A549 (cell line): ENCODE data around the gene ZNF827. TPM values are rescaled to one million over a fixed set of nuclear protein-coding genes. Genes with fewer than 3 reads are reported as not detected.

Experiments
- ATAC-seq, 2 experiments: fragments of 200-7000 bp in 1 of 2; fragments of >200 bp in 1 of 2; cut with Nextera tagmentation in 1 of 2; cut with Tn5 transposase in 1 of 2; 3 replicates each; pipeline versions ENCODE4 v1.8.0 to v1.9.1; 2018 to 2020; ENCODE audit warnings: mild to moderate bottlenecking in 1 of 2, moderate library complexity in 1 of 2
- CTCF ChIA-PET: fragments of 300-600 bp; sonication (Branson Sonifier 250); formaldehyde crosslinking; extraction: SDS; loops from one replicate; lab custom pipeline; 2021; ENCODE audit warnings: antibody characterized with exemption, inconsistent platforms; lab: Yijun Ruan, JAX
- POLR2A ChIA-PET: fragments of 350-600 bp; formaldehyde crosslinking; extraction: SDS; loops from one replicate; lab custom pipeline; 2021; ENCODE audit warnings: antibody characterized with exemption, inconsistent platforms; lab: Yijun Ruan, JAX
- DNase-seq, 2 experiments: peaks; one replicate each; pipeline versions ENCODE4 v3.0.0 to v3.0.0-alpha.2; 2011 to 2016; ENCODE audit warnings: low read depth in 1 of 2, low spot score in 1 of 2
- FAIRE-seq: peaks from 2 replicates; lab custom pipeline; 2011; peaks lifted over from hg19 to GRCh38; lab: Jason Lieb, UNC
- H3K27ac ChIP-seq, 2 experiments: fragments of >200 bp; sonication (Bioruptor Twin); formaldehyde crosslinking; 3 replicates each; pipeline ENCODE4 v1.5.1; 2016 to 2017
- H3K4me1 ChIP-seq: fragments of >200 bp; sonication (Bioruptor Twin); formaldehyde crosslinking; 3 replicates; pipeline ENCODE4 v1.6.1; 2016
- H3K4me2 ChIP-seq: fragments of >200 bp; sonication (Bioruptor Twin); formaldehyde crosslinking; 3 replicates; pipeline ENCODE4 v1.6.1; 2016
- H3K4me3 ChIP-seq: fragments of >200 bp; sonication (Bioruptor Twin); formaldehyde crosslinking; 3 replicates; pipeline ENCODE4 v1.5.1; 2016
- H3K9me3 ChIP-seq: fragments of >200 bp; sonication (Bioruptor Twin); formaldehyde crosslinking; 3 replicates; pipeline ENCODE4 v1.6.1; 2016
- BHLHE40 ChIP-seq: IDR thresholded peaks from 2 replicates; pipeline ENCODE4 v1.6.1; 2012; ENCODE audit warnings: low read depth, low read length, inconsistent platforms
- CBX2 ChIP-seq: fragments of 200-600 bp; sonication (generic); IDR thresholded peaks from 2 replicates; pipeline ENCODE4 v1.6.1; 2016; ENCODE audit warnings: low read depth, mild to moderate bottlenecking, borderline replicate concordance
- CBX8 ChIP-seq: fragments of 200-600 bp; sonication (generic); IDR thresholded peaks from 2 replicates; pipeline ENCODE4 v1.6.1; 2016
- EHF ChIP-seq: fragments of 250-450 bp; sonication (Bioruptor Pico); IDR thresholded peaks from 2 replicates; pipeline ENCODE4 v1.5.0; 2020; ENCODE audit warnings: mild to moderate bottlenecking
- EHMT2 ChIP-seq: fragments of 200-600 bp; sonication (generic); IDR thresholded peaks from 2 replicates; pipeline ENCODE4 v1.6.1; 2016; ENCODE audit warnings: antibody characterized with exemption, low read depth, mild to moderate bottlenecking, moderate library complexity
- EP300 ChIP-seq, 2 experiments: fragments of >200 bp; sonication (Bioruptor Twin); formaldehyde crosslinking; IDR thresholded peaks; 2 replicates in 1 of 2; 3 replicates in 1 of 2; pipeline ENCODE4 v1.6.1; 2016 to 2017
- ESRRA ChIP-seq: fragments of 150-350 bp; IDR thresholded peaks from 2 replicates; pipeline ENCODE4 v1.6.1; 2014; ENCODE audit warnings: mild to moderate bottlenecking, low read length, borderline replicate concordance
- FOSB ChIP-seq: fragments of 250-450 bp; sonication (Bioruptor Pico); IDR thresholded peaks from 2 replicates; pipeline ENCODE4 v1.5.0; 2020; ENCODE audit warnings: mild to moderate bottlenecking, moderate library complexity
- FOXS1 ChIP-seq: fragments of 250-450 bp; sonication (Bioruptor Pico); IDR thresholded peaks from 2 replicates; pipeline ENCODE4 v1.5.0; 2020; ENCODE audit warnings: mild to moderate bottlenecking, moderate library complexity
- GATA3 ChIP-seq: IDR thresholded peaks from 2 replicates; pipeline ENCODE4 v1.6.1; 2012; ENCODE audit warnings: borderline replicate concordance
- HDAC2 ChIP-seq: fragments of 200-600 bp; sonication (generic); IDR thresholded peaks from 2 replicates; pipeline ENCODE4 v1.6.1; 2016
- HEYL ChIP-seq: fragments of 250-450 bp; sonication (Bioruptor Pico); IDR thresholded peaks from 2 replicates; pipeline ENCODE4 v1.8.0; 2021; ENCODE audit warnings: mild to moderate bottlenecking, moderate library complexity
- HOXA7 ChIP-seq: fragments of 250-450 bp; sonication (Bioruptor Pico); IDR thresholded peaks from 2 replicates; pipeline ENCODE4 v1.5.0; 2020; ENCODE audit warnings: mild to moderate bottlenecking, moderate library complexity
- HOXB5 ChIP-seq: fragments of 250-450 bp; sonication (Bioruptor Pico); IDR thresholded peaks from 2 replicates; pipeline ENCODE4 v1.5.0; 2020; ENCODE audit warnings: mild to moderate bottlenecking, moderate library complexity
- JUNB ChIP-seq: fragments of >200 bp; sonication (Bioruptor Twin); formaldehyde crosslinking; IDR thresholded peaks from 2 replicates; pipeline ENCODE4 v1.6.1; 2016
- KDM5A ChIP-seq: fragments of 200-600 bp; sonication (generic); IDR thresholded peaks from 2 replicates; pipeline ENCODE4 v1.6.1; 2016; ENCODE audit warnings: antibody characterized with exemption, mild to moderate bottlenecking
- MAX ChIP-seq: IDR thresholded peaks from 2 replicates; pipeline ENCODE4 v1.6.1; 2012
- MAZ ChIP-seq: fragments of 150-350 bp; IDR thresholded peaks from 2 replicates; pipeline ENCODE4 v1.6.1; 2014; ENCODE audit warnings: antibody characterized with exemption, low read depth, low read length, borderline replicate concordance
- MYC ChIP-seq: IDR thresholded peaks from 2 replicates; pipeline ENCODE4 v1.6.1; 2012; ENCODE audit warnings: mild to moderate bottlenecking, inconsistent platforms, low read length, improper control_type of control experiment, borderline replicate concordance
- NFE2L2 ChIP-seq: fragments of 150-350 bp; conservative IDR thresholded peaks from 2 replicates; pipeline ENCODE4 v1.6.1; 2014; ENCODE audit warnings: low read length
- NPAS2 ChIP-seq: fragments of 250-450 bp; sonication (Bioruptor Pico); IDR thresholded peaks from 2 replicates; pipeline ENCODE4 v1.8.0; 2022; ENCODE audit warnings: mild to moderate bottlenecking, moderate library complexity, borderline replicate concordance
- PBX3 ChIP-seq: IDR thresholded peaks from 2 replicates; pipeline ENCODE4 v1.6.1; 2012
- PHF8 ChIP-seq: fragments of 200-600 bp; sonication (generic); IDR thresholded peaks from 2 replicates; pipeline ENCODE4 v1.6.1; 2016; ENCODE audit warnings: low read depth, mild to moderate bottlenecking, antibody characterized with exemption, moderate library complexity, borderline replicate concordance
- POLR2A ChIP-seq: IDR thresholded peaks from 2 replicates; pipeline ENCODE4 v1.6.1; 2012; ENCODE audit warnings: mild to moderate bottlenecking, low read length
- RAD21 ChIP-seq, 2 experiments: fragments of >200 bp in 1 of 2; sonication (Bioruptor Twin) in 1 of 2; formaldehyde crosslinking in 1 of 2; IDR thresholded peaks in 1 of 2; conservative IDR thresholded peaks in 1 of 2; 2 replicates in 1 of 2; 3 replicates in 1 of 2; pipeline ENCODE4 v1.6.1; 2012 to 2018; ENCODE audit warnings: inconsistent platforms in 1 of 2
- RFX5 ChIP-seq: fragments of 450-650 bp; IDR thresholded peaks from 2 replicates; pipeline ENCODE4 v1.7.1; 2014; ENCODE audit warnings: antibody characterized with exemption, mild to moderate bottlenecking, moderate library complexity
- RNF2 ChIP-seq: fragments of 200-600 bp; sonication (generic); IDR thresholded peaks from 2 replicates; pipeline ENCODE4 v1.6.1; 2016; ENCODE audit warnings: low read depth, mild to moderate bottlenecking, antibody characterized with exemption, moderate library complexity, borderline replicate concordance
- SMC3 ChIP-seq: fragments of >200 bp; sonication (Bioruptor Twin); formaldehyde crosslinking; IDR thresholded peaks from 3 replicates; pipeline ENCODE4 v1.6.1; 2018; ENCODE audit warnings: inconsistent platforms
- SREBF2 ChIP-seq: fragments of 450-650 bp; IDR thresholded peaks from 2 replicates; pipeline ENCODE4 v1.6.1; 2014; ENCODE audit warnings: mild to moderate bottlenecking, moderate library complexity
- ZC3H11A ChIP-seq: fragments of 450-650 bp; IDR thresholded peaks from 2 replicates; pipeline ENCODE4 v1.6.1; 2014; ENCODE audit warnings: antibody characterized with exemption, mild to moderate bottlenecking
- ZFP36 ChIP-seq: fragments of 450-650 bp; IDR thresholded peaks from 2 replicates; pipeline ENCODE4 v1.6.1; 2014; ENCODE audit warnings: borderline replicate concordance; ENCODE audit not compliant: partially characterized antibody
- ZSCAN20 ChIP-seq: fragments of 250-450 bp; sonication (Bioruptor Pico); IDR thresholded peaks from 2 replicates; pipeline ENCODE4 v1.8.0; 2022; ENCODE audit warnings: mild to moderate bottlenecking, moderate library complexity
- WGBS: methylation state at CpG from one replicate; pipeline ENCODE4 v1.1.6; 2017; ENCODE audit errors: missing lambda C conversion rate; 5-methylcytosine and 5-hydroxymethylcytosine counted together
- polyA plus RNA-seq, 4 experiments: library from polyadenylated mRNA; depleted of rRNA in 3 of 4; stranded (reverse); fragments of >200 nt; fragmentation: RNase III in 1 of 4; extraction: RNeasy Plus Mini Kit Qiagen cat#74134 plus additional on column Dnase treatment in 1 of 4; gene quantifications; 2 replicates in 3 of 4; 3 replicates in 1 of 4; pipeline ENCODE4 v1.2.3, GENCODE V29; 2011 to 2017
- TF ChIP-seq, protein P1 (sequence below): fragments of >200 bp; sonication (Bioruptor Twin); formaldehyde crosslinking; IDR thresholded peaks from 2 replicates; pipeline ENCODE4 v1.6.1; 2016
- TF ChIP-seq, protein P2 (sequence below): fragments of 150-350 bp; IDR thresholded peaks from 2 replicates; pipeline ENCODE4 v1.6.1; 2014; ENCODE audit warnings: low read depth, mild to moderate bottlenecking, low read length

ZNF827 gene
- polyA plus RNA-seq, 2 of the 4 experiments (the other 2 are of a cell fraction) = 3.8 to 4.2 TPM

- CTCF ChIA-PET = no interaction called here
- FAIRE-seq = no peak
- POLR2A ChIA-PET = no interaction called here
Observed at GRCh38 chr4:145786830-145787229, 151.8 kb downstream of the ZNF827 start.

DNA sequence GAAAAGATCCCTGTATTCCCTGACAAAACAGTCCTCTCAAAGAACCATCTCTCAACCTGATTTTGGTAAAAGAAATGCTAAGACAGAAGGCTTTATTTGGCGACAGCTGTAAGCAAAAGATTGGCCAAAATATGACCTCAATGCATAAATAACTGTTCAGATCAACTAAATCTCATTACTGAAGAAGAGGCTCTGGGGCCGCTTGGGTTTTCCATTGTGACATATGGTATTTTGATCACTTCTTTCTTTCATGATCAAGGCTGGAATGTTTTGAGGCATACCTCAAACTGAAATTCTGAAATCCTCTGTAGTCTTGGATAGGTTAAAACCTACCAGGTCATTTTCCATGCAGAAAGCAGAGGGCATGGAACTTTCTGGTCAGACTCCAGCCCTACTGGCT is 152.4 kb downstream of the ZNF827 start:
- FAIRE-seq = no peak

More at GRCh38 chr4:145786830-145787229, 151.8 kb downstream of the ZNF827 start:
- Histone ChIP-seq H3K4me2 (no peak overlapping the region), H3K27ac (no peak overlapping the region)
- no peak for TF ChIP-seq EHMT2
- no peak for TF ChIP-seq HOXA7 (CRISPR knock-in tag)
- no peak for TF ChIP-seq SREBF2
- TF ChIP-seq ZSCAN20 (CRISPR knock-in tag) = no peak
- TF ChIP-seq CBX8 = no peak
- TF ChIP-seq, protein P1, sequence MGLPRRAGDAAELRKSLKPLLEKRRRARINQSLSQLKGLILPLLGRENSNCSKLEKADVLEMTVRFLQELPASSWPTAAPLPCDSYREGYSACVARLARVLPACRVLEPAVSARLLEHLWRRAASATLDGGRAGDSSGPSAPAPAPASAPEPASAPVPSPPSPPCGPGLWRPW = no peak
- TF ChIP-seq RFX5 = no peak
- no peak for TF ChIP-seq MYC
- no peak for TF ChIP-seq CBX2
- TF ChIP-seq, all 56 proteins: peak for 0
- Histone ChIP-seq H3K9me3 (no peaks in the 10 kb centered on the region), H3K4me1 (no peaks in the 10 kb centered on the region), H3K4me3 (no peak overlapping the region)
- ATAC-seq (no peak), DNase-seq (no peak)
- WGBS = 98% methylated on average over 5 of the region's 5 CpGs

GRCh38 chr4:145785391-145786008 is 153.1 kb downstream of the ZNF827 start:
- 18% methylated on average over 2 of the region's 2 CpGs for WGBS
- DNase-seq (no peak), FAIRE-seq (no peak), ATAC-seq (no peak)
- H3K4me3 ChIP-seq = no peak overlapping the region
- POLR2A ChIA-PET = no interaction called here
- no peak overlapping the region for H3K27ac ChIP-seq
- CTCF ChIA-PET = no interaction called here
- no peaks in the 10 kb centered on the region for H3K4me1 ChIP-seq
- no peaks in the 10 kb centered on the region for H3K9me3 ChIP-seq
- no peak overlapping the region for H3K4me2 ChIP-seq
- no peak for TF ChIP-seq NPAS2 (CRISPR knock-in tag)
- TF ChIP-seq POLR2A = no peak
- no peak for TF ChIP-seq EHMT2
- no peak for TF ChIP-seq FOXS1 (CRISPR knock-in tag)
- no peak for TF ChIP-seq MAZ
- TF ChIP-seq FOSB (CRISPR knock-in tag) = no peak
- no peak for TF ChIP-seq HEYL (CRISPR knock-in tag)
- no peak for TF ChIP-seq NFE2L2
- TF ChIP-seq ZFP36 = no peak
- TF ChIP-seq, protein P2, sequence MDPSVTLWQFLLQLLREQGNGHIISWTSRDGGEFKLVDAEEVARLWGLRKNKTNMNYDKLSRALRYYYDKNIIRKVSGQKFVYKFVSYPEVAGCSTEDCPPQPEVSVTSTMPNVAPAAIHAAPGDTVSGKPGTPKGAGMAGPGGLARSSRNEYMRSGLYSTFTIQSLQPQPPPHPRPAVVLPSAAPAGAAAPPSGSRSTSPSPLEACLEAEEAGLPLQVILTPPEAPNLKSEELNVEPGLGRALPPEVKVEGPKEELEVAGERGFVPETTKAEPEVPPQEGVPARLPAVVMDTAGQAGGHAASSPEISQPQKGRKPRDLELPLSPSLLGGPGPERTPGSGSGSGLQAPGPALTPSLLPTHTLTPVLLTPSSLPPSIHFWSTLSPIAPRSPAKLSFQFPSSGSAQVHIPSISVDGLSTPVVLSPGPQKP = no peak
- no peak for TF ChIP-seq HDAC2
- TF ChIP-seq JUNB = no peak
- TF ChIP-seq RAD21 (conservative IDR thresholded peaks at IDR 0.05 in 1 of 2, IDR thresholded peaks at IDR 0.05 in 1 of 2) = no peak
- no peak for TF ChIP-seq GATA3
- no peak for TF ChIP-seq ESRRA

More for the DNA sequence above, 152.4 kb downstream of the ZNF827 start:
- 91% methylated on average over 2 of the region's 2 CpGs for WGBS
- DNase-seq (no peak), ATAC-seq (no peak)
- POLR2A ChIA-PET = no interaction called here
- Histone ChIP-seq H3K4me3 (no peak overlapping the region), H3K4me1 (no peaks in the 10 kb centered on the region), H3K4me2 (no peak overlapping the region), H3K27ac (no peak overlapping the region), H3K9me3 (no peaks in the 10 kb centered on the region)
- CTCF ChIA-PET = interaction anchor here (0.6 kb wide), 1 partner anchor 21 kb away, joined by 3 read pairs; no protein-coding TSS in a partner anchor
- TF ChIP-seq CBX8 = no peak
- TF ChIP-seq GATA3 = no peak
- TF ChIP-seq EHF (CRISPR knock-in tag) = no peak
- TF ChIP-seq SMC3 = no peak
- no peak for TF ChIP-seq PBX3
- TF ChIP-seq HOXA7 (CRISPR knock-in tag) = no peak
- TF ChIP-seq RNF2 = no peak
- no peak for TF ChIP-seq BHLHE40
- no peak for TF ChIP-seq ZC3H11A
- no peak for TF ChIP-seq MAX
- TF ChIP-seq, protein P1 = no peak
- TF ChIP-seq NPAS2 (CRISPR knock-in tag) = no peak
- TF ChIP-seq KDM5A = no peak
- no peak for TF ChIP-seq POLR2A
- TF ChIP-seq CBX2 = no peak
- TF ChIP-seq ZSCAN20 (CRISPR knock-in tag) = no peak
- no peak for TF ChIP-seq EP300 (IDR thresholded peaks at IDR 0.05)
- no peak for TF ChIP-seq PHF8
- no peak for TF ChIP-seq HOXB5 (CRISPR knock-in tag)
